WTC11 (cell line): ENCODE results near the gene AMBRA1. TPM values are rescaled to one million over a fixed set of nuclear protein-coding genes. Genes with fewer than 3 reads are reported as not detected.

Experiments used
- ATAC-seq: fragments of 200-7000 bp; cut with Tn5 transposase; 2 replicates; pipeline ENCODE4 v1.10.0; 2021; ENCODE audit warnings: mild to moderate bottlenecking, moderate library complexity
- CTCF ChIA-PET: fragments of 300-600 bp; sonication (Branson Sonifier 250); formaldehyde crosslinking; loops from one replicate; lab custom pipeline; 2021; ENCODE audit warnings: antibody characterized with exemption; lab: Charles Lee
- POLR2A ChIA-PET: fragments of 350-600 bp; sonication (Branson Sonifier 250); formaldehyde crosslinking; loops from one replicate; lab custom pipeline; 2021; ENCODE audit warnings: antibody characterized with exemption; lab: Charles Lee
- DNase-seq: peaks from one replicate; pipeline ENCODE4 v3.0.0; 2021; ENCODE audit warnings: low spot score
- H3K27ac Mint-ChIP-seq: 2 replicates; pipeline ENCODE4 v1.8.0; 2021; ENCODE audit warnings: mixed read lengths
- H3K27me3 Mint-ChIP-seq: 2 replicates; pipeline ENCODE4 v1.8.0; 2021; ENCODE audit warnings: low read depth, mild to moderate bottlenecking, moderate library complexity, mixed read lengths
- H3K36me3 Mint-ChIP-seq: 2 replicates; pipeline ENCODE4 v1.8.0; 2021; ENCODE audit warnings: mixed read lengths
- H3K4me1 Mint-ChIP-seq: 2 replicates; pipeline ENCODE4 v1.8.0; 2022; ENCODE audit warnings: mixed read lengths
- H3K4me3 Mint-ChIP-seq: 2 replicates; pipeline ENCODE4 v1.8.0; 2021; ENCODE audit warnings: mild to moderate bottlenecking, moderate library complexity, mixed read lengths
- H3K9me3 Mint-ChIP-seq: 2 replicates; pipeline ENCODE4 v1.8.0; 2021; ENCODE audit warnings: mixed read lengths
- FOXJ3 ChIP-seq: sonication (generic); formaldehyde crosslinking; IDR thresholded peaks from 2 replicates; pipeline ENCODE4 v1.9.0; 2021; ENCODE audit warnings: missing genetic modification reagents, mild to moderate bottlenecking, borderline replicate concordance
- MXD4 ChIP-seq: fragments of 250-450 bp; sonication (Bioruptor Pico); IDR thresholded peaks from 2 replicates; pipeline ENCODE4 v1.8.0; 2021; ENCODE audit warnings: mild to moderate bottlenecking, moderate library complexity, borderline replicate concordance
- NFE2L1 ChIP-seq: sonication (generic); formaldehyde crosslinking; IDR thresholded peaks from 2 replicates; pipeline ENCODE4 v1.8.1; 2023; ENCODE audit warnings: missing genetic modification reagents
- NR1H2 ChIP-seq: sonication (generic); formaldehyde crosslinking; IDR thresholded peaks from 2 replicates; pipeline ENCODE4 v1.9.0; 2021; ENCODE audit warnings: mild to moderate bottlenecking, moderate library complexity, missing genetic modification reagents
- NR3C1 ChIP-seq: sonication (generic); formaldehyde crosslinking; conservative IDR thresholded peaks from 2 replicates; pipeline ENCODE4 v1.8.1; 2023; ENCODE audit warnings: low read depth, mild to moderate bottlenecking, missing genetic modification reagents
- RORB ChIP-seq: fragments of 250-450 bp; sonication (Bioruptor Pico); IDR thresholded peaks from 2 replicates; pipeline ENCODE4 v1.9.0; 2021; ENCODE audit warnings: mild to moderate bottlenecking
- SOX15 ChIP-seq: fragments of 250-450 bp; sonication (Bioruptor Pico); IDR thresholded peaks from 2 replicates; pipeline ENCODE4 v1.9.0; 2021; ENCODE audit warnings: mild to moderate bottlenecking
- TEAD4 ChIP-seq: sonication (generic); formaldehyde crosslinking; IDR thresholded peaks from 2 replicates; pipeline ENCODE4 v1.8.0; 2022; ENCODE audit warnings: mild to moderate bottlenecking, missing genetic modification reagents
- ZNF232 ChIP-seq: sonication (generic); formaldehyde crosslinking; IDR thresholded peaks from 2 replicates; pipeline ENCODE4 v1.8.0; 2022; ENCODE audit warnings: mild to moderate bottlenecking, missing genetic modification reagents
- ZNF416 ChIP-seq: fragments of 250-450 bp; sonication (Bioruptor Pico); IDR thresholded peaks from 2 replicates; pipeline ENCODE4 v1.9.0; 2021; ENCODE audit warnings: mild to moderate bottlenecking, inconsistent platforms
- total RNA-seq: library from RNA; stranded (reverse); gene quantifications from 3 replicates; pipeline ENCODE4 v1.2.3, GENCODE V29; 2021
- TF ChIP-seq, protein P1 (sequence below): fragments of 250-450 bp; sonication (Bioruptor Pico); IDR thresholded peaks from 2 replicates; pipeline ENCODE4 v1.8.0; 2021; ENCODE audit warnings: mild to moderate bottlenecking
- TF ChIP-seq, protein P2 (sequence below): fragments of 200-600 bp; IDR thresholded peaks from 2 replicates; pipeline ENCODE4 v1.8.0; 2022; ENCODE audit warnings: antibody characterized with exemption
- TF ChIP-seq, protein P3 (sequence below): sonication (generic); formaldehyde crosslinking; IDR thresholded peaks from 2 replicates; pipeline ENCODE4 v1.8.0; 2022; ENCODE audit warnings: mild to moderate bottlenecking, missing genetic modification reagents
- TF ChIP-seq, protein P4 (sequence below): sonication (generic); formaldehyde crosslinking; IDR thresholded peaks from 2 replicates; pipeline ENCODE4 v1.8.1; 2023; ENCODE audit warnings: mild to moderate bottlenecking, missing genetic modification reagents
- TF ChIP-seq, protein P5 (sequence below): fragments of 250-450 bp; sonication (Bioruptor Pico); conservative IDR thresholded peaks from 2 replicates; pipeline ENCODE4 v1.9.0; 2021; ENCODE audit warnings: mild to moderate bottlenecking

AMBRA1 gene
- total RNA-seq, 1 experiment from 2014 or later: 35.0 TPM

DNA sequence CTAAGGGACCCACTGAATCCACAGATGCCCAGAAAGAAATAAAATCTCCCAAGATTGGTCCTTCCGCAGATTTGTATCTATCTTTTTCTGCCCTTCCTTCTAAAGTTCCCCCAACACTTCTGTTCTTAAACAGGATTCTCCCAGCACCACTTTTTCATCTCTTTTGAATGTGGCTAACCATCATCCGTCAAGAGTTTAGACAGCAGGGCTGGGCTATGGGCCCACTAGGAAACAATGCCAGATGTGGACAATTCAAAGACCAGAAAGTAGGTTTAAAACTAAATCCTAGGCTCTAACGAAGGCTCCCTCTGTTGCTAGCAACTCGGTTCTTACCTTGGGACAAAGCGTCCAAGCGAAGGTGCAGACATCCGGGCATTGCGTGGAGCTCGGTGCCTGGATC lies 100.0 kb downstream of the AMBRA1 start (continued):
- TF ChIP-seq, protein P1, sequence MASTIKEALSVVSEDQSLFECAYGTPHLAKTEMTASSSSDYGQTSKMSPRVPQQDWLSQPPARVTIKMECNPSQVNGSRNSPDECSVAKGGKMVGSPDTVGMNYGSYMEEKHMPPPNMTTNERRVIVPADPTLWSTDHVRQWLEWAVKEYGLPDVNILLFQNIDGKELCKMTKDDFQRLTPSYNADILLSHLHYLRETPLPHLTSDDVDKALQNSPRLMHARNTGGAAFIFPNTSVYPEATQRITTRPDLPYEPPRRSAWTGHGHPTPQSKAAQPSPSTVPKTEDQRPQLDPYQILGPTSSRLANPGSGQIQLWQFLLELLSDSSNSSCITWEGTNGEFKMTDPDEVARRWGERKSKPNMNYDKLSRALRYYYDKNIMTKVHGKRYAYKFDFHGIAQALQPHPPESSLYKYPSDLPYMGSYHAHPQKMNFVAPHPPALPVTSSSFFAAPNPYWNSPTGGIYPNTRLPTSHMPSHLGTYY (CRISPR knock-in tag): no peak

DNA sequence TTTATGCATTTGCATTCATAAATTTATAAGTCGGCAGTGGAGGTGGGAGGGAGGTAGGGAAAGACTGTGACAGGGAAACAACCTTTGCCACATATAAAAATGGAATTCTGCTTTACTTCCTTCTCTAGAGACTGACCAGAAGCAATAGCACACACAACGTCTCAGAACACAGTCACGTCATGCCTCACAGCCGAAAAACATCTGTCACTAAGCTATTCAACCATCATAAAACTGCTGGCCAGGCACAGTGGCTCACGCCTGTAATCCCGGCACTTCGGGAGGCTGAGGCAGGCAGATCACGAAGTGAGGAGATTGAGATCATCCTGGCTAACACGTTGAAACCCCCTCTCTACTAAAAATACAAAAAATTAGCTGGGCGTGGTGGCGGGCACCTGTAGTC lies 101.3 kb downstream of the AMBRA1 start:
- Mint-ChIP-seq H3K4me3 (no peak overlapping the region), H3K27me3 (no peaks in the 10 kb centered on the region), H3K27ac (no peak overlapping the region), H3K36me3 (no peaks in the 10 kb centered on the region), H3K9me3 (no peaks in the 10 kb centered on the region), H3K4me1 (peaks cover 7% of the 10 kb centered on the region)
- no peak for DNase-seq
- ATAC-seq: no peak
- ChIA-PET CTCF (interaction anchor here (0.8 to 6.8 kb wide), 6 partner anchors 9 to 103 kb away, joined by 3 to 72 read pairs (median 3); no protein-coding TSS in a partner anchor), POLR2A (no interaction called here)
- TF ChIP-seq SOX15 (CRISPR knock-in tag) (no peak), ZNF416 (CRISPR knock-in tag) (no peak), FOXJ3 (CRISPR knock-in tag) (no peak), NR1H2 (CRISPR knock-in tag) (no peak), ZNF232 (CRISPR knock-in tag) (no peak), NFE2L1 (CRISPR knock-in tag) (no peak), RORB (CRISPR knock-in tag) (no peak), MXD4 (CRISPR knock-in tag) (no peak), NR3C1 (no peak), TEAD4 (CRISPR knock-in tag) (no peak)
- TF ChIP-seq, protein P1 (CRISPR knock-in tag): no peak
- TF ChIP-seq, protein P2, sequence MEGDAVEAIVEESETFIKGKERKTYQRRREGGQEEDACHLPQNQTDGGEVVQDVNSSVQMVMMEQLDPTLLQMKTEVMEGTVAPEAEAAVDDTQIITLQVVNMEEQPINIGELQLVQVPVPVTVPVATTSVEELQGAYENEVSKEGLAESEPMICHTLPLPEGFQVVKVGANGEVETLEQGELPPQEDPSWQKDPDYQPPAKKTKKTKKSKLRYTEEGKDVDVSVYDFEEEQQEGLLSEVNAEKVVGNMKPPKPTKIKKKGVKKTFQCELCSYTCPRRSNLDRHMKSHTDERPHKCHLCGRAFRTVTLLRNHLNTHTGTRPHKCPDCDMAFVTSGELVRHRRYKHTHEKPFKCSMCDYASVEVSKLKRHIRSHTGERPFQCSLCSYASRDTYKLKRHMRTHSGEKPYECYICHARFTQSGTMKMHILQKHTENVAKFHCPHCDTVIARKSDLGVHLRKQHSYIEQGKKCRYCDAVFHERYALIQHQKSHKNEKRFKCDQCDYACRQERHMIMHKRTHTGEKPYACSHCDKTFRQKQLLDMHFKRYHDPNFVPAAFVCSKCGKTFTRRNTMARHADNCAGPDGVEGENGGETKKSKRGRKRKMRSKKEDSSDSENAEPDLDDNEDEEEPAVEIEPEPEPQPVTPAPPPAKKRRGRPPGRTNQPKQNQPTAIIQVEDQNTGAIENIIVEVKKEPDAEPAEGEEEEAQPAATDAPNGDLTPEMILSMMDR: no peak
- TF ChIP-seq, protein P3, sequence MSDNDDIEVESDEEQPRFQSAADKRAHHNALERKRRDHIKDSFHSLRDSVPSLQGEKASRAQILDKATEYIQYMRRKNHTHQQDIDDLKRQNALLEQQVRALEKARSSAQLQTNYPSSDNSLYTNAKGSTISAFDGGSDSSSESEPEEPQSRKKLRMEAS (CRISPR knock-in tag): no peak
- TF ChIP-seq, protein P4, sequence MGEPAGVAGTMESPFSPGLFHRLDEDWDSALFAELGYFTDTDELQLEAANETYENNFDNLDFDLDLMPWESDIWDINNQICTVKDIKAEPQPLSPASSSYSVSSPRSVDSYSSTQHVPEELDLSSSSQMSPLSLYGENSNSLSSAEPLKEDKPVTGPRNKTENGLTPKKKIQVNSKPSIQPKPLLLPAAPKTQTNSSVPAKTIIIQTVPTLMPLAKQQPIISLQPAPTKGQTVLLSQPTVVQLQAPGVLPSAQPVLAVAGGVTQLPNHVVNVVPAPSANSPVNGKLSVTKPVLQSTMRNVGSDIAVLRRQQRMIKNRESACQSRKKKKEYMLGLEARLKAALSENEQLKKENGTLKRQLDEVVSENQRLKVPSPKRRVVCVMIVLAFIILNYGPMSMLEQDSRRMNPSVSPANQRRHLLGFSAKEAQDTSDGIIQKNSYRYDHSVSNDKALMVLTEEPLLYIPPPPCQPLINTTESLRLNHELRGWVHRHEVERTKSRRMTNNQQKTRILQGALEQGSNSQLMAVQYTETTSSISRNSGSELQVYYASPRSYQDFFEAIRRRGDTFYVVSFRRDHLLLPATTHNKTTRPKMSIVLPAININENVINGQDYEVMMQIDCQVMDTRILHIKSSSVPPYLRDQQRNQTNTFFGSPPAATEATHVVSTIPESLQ (CRISPR knock-in tag): no peak
- TF ChIP-seq, protein P5, sequence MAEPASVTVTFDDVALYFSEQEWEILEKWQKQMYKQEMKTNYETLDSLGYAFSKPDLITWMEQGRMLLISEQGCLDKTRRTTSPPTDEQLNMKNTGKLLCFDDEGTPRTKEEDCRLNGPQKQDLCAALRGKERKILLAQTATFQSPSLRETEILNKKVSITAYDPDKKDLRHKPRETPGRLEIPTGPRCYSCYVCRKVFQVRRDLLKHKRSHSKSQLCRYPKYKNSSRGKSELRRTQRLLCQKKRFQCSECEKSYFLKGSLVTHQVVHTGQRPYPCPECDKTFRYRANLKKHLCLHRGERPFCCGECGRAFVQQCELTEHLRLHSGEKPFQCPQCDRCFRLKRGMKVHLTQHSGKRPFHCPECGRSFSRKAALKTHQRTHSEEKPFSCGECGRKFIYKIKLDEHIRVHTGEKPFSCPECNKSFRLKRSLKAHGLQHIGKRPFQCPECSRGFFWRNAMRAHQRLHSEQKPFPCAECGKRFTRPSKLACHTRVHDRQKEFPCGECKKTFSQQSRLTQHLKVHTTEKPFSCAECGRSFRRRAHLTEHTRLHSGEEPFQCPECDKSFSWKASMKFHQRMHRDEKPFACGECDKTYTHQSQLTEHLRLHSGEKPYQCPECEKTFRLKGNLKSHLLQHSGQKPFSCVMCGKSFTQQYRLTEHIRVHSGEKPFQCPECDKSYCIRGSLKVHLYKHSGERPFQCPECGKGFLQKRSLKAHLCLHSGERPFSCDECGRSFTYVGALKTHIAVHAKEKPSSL (CRISPR knock-in tag): no peak
